SIG-M5 treated with dmso at 0.1 percent for 504 hours (cell line): Measurements from ENCODE around the gene SMYD3.

Source experiments
- DNase-seq: peaks from one replicate; lab custom pipeline; 2025; ENCODE audit not compliant: unreplicated experiment; lab: John Stamatoyannopoulos, UW

Gene SMYD3

DNA sequence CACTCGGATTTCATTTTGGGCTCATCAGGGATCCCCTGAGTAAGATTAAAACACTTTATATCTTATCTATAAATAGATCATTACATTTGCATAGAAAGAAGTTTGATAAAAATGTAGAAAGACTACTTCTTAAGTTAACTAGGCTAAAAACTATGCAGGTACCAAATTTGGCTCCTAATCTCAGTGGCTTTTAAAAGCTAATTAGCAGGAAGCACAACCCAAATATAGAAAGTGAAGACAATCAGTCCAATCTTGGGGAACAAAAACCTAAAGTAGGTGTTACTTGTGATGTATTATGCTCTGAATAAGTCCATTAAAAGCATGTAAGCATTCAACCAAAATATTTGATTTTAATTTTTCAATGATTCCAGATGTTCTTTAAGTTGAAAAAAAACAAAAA is 35.4 kb downstream of the SMYD3 start:
- DNase-seq: no peak

DNA sequence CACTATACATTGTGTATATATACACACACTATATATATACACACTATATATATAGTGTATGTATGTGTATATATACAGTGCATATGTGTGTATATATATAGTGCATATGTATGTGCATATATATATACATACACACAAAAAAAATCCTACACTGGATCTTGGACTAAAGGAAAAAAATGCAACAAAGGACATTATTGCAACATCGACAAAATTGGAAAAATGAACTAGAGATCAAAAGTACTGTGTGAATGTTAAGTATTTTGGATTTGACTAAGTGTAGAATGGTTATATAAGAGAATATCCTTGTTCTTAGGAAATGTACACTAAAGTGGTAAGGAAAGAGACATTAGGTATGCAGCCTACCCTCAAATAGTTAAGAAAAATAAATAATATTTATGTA is 36.5 kb downstream of the SMYD3 start:
- no peak for DNase-seq

DNA sequence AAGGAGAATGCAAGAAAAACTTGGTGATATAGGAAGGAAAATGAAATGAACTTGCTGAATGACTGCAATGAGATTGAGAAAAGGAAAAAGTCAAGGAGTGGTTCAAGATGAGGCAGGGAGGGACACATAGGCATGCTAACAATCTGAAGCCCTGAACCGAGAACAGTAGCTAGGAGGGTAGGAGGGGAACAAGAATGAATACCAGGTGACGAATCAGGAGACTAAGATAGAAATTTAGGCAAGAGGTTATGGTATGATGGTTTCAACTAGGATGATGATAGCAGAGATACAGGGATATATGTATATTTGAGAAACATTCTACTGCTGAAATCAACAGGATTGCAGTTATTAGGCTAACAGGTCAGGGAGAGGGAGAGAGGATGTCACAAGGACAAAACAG is 44.1 kb downstream of the SMYD3 start:
- no peak for DNase-seq

DNA sequence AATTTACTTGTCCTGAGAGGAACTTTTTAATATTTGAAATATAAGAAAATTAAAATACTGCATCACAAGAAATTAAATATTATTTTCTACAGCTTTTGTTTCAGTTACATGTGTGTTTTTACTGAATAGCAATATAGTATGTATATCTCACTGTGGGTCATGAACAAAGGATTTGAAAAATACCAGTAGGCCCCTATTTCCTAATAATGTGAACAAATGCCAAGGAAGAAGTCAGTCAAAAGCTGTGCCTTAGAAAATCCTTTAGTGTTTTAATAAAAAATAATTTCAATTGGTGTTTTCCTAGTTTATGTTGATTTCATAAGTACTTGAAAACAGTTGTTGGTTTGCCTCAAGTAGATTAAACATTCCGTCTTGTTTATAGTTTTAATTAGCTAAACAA is 46.7 kb downstream of the SMYD3 start:
- no peak for DNase-seq

DNA sequence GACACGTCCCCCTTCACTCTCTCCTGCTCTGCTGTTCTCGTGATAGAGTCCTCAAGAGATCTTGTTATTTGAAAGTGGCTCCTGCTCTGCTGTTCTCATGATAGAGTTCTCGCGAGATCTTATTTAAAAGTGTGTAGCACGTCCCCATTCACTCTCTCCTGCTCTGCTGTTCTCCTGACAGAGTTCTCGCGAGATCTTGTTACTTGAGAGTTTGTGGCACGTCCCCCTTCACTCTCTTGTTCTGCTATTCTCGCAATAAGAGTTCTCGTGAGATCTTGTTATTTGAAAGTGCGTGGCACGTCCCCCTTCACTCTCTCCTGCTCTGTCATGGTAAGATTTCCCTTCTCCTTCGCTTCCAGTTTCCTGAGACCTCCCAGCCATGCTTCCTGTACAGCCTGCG is 47.9 kb downstream of the SMYD3 start:
- DNase-seq: no peak

DNA sequence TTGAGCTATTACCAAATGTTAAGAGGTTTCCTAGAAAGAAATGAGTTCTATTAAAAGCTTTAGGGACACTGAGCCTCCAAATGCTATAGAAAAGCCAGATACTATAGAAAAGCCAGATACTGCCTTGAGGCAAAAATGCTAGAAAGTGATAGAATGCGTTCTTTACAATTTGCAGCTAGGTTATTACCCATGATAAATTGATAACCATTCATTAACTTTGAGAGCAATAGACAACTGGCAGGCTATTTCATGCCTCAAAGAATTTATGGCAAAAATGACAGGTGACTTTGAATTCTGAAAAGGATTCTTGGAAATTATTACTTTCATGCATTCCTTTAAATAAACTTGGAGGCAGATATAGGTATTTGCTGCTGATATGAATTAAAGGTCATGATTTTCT is 51.6 kb downstream of the SMYD3 start:
- no peak for DNase-seq

DNA sequence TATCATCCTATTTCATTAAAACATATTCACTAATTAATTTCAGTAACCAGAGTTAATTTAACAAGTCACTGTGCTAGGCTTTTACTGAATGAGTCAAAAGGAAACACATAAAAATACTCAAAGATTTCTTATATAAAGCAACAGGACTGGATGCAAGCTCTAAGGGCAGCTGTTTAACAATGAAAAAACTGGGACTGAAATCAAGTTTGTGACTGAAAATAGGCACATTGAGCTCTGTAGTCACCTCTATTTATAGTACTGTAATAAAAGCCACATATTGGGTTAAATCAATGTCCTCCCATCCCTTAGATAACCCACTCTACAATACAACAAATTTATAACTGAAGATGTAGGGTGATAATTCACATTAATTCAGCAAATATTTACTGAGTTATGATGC is 52.4 kb downstream of the SMYD3 start:
- DNase-seq: no peak

DNA sequence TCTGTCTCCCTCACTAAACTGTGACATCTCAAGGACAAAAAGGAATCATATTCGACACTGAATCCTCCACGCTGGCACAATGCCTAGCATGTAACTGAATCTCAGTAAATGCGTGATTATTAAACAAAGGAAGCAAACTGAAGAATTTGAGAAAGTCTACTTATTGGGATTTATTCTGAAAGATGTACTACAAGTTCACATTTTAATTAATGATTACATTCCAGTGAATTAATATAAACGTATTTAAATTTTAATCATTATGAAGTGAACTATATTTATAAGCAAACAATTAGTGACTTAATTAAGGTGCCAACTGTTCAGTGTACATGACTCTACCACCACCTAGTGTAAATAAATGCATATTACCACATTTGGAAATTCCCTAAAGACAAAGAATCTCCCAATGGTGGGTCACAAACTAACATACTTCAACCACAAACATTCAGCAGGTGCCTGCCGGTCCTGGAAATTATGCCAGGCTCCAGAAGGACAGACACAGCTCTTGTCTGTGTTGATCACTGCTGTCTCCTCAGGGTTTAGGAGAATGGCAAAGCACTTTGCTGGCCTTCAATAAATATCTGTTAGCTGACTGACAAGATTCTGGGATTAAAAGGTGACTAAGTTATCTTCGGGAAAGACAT is 56.3 kb downstream of the SMYD3 start:
- DNase-seq: peak; percentile 63

DNA sequence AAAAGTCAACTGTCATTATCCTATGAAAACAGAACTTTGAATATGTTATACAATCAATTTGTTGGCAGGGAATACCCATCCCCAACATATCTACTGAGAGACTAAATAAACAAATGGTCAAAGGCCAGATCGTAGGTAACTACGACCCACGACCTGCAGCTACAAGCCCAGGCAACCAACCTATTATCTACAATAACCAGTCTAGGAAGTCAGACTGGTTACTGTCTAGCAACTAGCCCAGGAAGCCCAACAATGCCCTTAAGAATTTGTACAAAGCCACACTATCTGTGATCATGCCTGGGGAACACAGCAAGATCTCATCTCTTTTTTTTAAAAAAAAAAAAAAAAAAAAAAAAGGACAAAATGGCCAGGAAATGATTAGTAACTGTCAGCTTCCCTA is 58.7 kb downstream of the SMYD3 start:
- DNase-seq: no peak

DNA sequence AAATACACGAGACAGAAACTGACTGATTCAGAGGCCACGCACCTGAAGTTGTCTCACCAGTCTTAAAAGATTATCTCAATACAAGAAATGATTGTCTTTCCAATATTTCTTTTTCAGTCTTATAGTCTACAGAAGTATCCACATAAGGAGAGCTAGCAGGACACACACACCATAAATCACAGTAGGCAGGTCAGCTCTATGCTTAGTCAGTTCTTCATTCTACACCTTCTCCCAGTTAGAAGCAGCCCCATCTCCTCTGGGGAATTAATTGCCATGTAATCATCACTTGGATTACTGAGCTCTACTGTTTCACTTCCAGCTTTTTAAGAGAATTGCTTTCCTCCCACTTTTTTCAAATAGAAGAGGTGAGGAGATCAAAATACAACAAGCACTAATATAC is 59.6 kb downstream of the SMYD3 start:
- DNase-seq: no peak

DNA sequence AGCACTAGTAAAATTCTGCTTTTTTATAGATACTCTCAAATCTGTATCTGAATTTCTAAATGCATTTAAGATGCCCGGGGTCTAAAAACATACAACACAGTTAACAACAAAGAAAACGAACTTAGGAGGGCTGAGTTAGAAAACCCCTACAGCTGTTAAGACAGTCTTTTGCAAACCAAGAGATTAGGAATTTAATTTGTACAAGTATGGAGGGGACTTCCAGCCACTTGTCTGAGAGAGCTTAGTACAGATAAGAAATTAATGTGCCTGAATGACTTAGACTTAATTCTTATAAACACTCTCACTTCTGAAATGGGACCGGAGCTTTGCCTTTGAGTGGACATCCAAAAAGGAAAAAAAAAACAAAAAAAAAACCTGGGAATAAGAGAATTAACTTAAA is 61.6 kb downstream of the SMYD3 start:
- no peak for DNase-seq

DNA sequence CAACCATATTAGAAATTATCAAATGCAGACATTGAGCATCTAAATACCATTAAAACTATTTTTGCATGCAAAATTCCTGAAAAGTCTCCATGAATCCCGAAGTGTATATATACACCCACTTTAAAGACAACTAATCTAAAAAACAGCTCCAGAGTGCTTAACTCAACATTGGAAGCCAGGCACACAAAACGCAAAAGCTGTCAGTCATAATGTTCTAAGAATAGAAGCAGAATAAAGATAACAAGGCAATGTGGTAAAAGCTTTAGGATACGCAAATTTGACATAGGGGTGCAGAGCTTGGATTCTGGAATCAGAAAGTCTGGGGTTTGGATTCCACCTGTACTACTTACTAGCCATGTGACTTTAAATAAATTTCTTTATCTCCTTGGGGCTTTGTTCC is 62.5 kb downstream of the SMYD3 start:
- DNase-seq: no peak

DNA sequence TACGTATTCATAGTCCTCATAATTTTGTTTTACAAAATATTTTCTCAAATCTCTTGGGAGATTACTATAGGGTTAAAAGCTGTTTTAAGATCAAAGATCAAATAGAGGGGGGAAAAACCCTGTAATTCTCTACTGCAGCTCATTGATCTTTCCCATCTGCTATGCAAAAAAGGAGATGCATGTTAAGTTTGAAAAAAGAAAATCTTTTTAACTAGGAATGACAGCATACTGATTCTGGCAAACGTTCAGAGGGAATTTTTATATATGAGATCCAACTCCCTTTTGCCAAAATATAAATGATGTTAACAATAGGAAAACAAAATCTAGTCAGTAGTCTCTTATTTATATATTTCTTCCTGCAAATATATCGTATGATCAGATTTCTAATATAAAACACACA is 69.1 kb downstream of the SMYD3 start:
- no peak for DNase-seq

DNA sequence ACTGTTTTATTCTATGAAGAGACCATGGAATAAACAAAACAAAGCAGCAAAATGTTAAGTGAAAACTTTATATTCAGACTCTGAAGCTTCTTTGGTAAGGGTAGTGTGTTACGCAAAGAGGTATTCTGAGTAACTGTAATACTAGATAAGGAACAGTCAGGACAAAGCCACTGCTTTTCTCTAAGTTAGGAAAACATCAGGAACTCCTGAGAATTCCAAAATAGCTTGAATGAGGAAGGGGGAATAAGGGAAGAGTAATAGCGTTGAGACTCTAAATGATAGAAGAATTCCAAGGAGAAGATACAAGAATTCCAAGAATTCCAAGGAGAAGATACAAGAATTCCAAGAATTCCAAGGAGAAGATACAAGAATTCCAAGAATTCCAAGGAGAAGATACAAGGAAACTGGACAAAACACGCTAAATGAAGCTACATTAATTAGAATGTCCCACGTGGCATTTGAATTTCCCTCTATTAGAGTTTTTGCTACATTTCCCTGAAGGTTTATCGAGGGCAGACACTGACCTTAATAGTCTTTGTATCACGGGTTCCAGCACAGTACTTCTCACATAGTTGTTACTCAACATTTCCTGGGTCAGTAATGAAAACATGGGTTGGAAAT is 71.5 kb downstream of the SMYD3 start:
- no peak for DNase-seq

DNA sequence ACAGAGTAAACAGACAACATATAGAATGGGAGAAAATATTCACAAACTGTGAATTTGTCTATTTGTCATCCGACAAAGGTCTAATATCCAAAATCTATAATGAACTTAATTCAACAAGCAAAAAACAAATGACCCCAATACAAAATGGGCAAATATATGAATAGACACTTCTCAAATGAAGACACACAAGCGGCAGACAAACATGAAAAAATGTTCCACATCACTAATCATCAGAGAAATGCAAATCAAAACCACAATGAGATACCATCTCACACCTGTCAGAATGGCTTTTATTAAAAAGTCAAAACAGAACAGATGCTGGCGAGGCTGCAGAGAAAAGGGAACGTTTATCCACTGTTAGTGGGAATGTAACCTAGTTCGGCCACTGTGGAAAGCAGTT is 72.7 kb downstream of the SMYD3 start:
- DNase-seq: no peak

DNA sequence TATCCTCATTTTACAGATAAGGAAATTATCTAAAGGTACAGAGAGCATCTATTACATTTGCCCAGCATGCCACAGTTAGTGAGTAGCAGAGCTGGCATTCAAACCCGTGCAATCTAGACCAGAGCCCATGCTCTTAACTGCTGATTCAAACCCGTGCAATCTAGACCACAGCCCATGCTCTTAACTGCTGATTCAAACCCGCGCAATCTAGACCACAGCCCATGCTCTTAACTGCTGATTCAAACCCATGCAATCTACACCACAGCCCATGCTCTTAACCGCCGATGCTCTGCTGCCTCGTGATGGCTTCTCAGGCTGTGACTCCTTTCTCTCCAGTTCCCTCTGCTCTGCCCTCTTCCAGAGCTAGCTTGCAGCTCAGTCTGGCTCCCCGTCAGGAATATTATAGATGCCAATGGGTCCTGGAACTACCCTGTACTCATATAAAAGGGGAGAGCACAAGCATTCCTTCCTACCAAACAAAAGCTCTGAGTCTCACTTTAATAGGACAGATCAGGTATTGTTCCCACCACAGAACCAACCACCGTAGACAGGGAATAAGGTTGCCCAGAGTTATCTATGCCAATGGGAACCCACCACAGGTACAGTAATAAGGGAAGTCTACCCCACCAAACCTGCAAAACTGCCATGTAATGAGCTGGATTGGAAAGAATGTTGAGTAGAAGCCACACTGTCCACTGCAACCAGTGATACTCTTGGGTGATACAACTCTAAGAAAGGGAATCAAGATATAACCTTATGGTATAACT is 78.4 kb downstream of the SMYD3 start:
- DNase-seq: peak; percentile 89

DNA sequence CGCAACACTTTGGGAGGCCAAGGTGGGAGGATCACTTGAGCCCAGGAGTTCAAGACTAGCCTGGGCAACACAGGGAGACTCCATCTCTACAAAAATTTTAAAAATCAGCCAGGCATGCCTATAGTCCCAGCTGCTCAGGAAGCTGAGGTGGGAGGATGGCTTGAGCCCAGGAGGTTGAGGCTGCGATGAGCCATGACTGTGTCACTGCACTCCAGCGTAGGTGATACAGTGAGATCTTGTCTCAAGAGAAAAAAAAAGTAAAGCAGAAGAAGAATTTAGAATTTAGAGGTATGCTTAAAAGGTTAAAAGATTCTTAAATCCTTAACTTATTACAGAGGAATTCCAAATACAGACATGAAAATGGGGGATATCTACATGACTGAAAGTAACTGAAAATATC is 79.5 kb downstream of the SMYD3 start:
- no peak for DNase-seq

DNA sequence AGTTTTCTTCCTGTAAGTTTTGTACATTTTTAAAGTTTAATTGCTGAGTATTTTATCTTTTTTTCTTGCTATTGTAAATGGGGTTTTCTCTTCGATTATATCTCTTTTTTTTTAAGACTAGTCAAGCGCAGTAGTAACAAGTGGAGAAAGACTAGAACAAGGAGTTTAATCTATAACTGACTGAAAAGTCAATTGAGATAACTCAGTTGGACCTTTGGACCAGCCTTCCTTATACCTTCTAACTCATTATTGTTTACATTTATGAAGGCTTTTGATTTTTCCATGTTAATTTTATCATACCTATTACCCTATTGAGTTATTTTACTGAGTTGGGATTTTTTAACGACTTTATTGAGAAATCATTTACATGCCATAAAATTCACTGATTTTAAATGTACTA is 81.2 kb downstream of the SMYD3 start:
- no peak for DNase-seq

DNA sequence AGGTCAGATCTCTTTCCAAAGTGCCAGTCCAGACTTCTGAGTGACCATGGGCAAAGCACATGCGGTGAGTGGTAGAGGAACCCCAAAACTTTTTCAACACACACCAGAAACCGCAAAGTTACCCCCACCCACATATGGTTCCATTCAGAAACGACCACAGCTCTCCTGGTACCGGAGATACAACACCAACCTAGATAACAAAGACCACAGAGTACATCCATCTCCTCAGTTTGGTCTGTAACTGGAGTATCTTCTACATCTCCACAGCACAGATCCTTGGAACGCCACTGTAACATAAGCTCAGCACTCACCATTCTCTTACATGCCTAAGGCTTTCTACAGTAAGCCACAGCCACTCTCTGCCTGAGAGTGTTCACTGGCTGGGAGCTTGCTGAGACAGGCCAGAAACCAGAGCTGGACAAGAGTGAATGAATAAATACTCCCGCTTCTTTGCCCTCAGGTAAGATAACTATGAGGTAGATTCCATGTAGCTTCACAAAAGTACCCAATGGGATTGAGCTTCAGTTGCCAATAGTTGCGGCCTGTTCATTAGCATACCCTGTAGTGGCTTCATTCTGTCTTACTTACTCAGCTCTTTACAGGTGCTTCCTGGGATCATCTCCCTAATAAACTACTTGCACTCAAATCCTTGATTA is 81.8 kb downstream of the SMYD3 start:
- no peak for DNase-seq

DNA sequence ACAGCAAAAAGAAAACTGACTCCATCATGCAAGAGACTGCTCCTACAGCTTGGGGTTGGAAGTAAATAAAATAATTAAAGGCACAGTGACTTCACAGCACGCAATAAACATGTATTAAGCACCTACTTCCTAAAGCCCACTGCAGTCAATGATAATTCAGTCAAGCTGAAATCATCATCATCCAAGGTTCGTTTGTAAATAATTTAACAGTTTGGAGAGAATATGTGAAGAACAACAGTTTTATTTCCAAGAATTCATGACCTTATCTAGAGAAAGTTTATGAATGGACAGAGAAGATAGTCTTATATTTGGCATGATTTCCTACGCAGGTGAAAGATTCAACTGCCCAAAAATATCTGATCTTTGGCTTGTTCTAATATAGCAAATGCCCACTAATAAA is 86.8 kb downstream of the SMYD3 start:
- DNase-seq: no peak

DNA sequence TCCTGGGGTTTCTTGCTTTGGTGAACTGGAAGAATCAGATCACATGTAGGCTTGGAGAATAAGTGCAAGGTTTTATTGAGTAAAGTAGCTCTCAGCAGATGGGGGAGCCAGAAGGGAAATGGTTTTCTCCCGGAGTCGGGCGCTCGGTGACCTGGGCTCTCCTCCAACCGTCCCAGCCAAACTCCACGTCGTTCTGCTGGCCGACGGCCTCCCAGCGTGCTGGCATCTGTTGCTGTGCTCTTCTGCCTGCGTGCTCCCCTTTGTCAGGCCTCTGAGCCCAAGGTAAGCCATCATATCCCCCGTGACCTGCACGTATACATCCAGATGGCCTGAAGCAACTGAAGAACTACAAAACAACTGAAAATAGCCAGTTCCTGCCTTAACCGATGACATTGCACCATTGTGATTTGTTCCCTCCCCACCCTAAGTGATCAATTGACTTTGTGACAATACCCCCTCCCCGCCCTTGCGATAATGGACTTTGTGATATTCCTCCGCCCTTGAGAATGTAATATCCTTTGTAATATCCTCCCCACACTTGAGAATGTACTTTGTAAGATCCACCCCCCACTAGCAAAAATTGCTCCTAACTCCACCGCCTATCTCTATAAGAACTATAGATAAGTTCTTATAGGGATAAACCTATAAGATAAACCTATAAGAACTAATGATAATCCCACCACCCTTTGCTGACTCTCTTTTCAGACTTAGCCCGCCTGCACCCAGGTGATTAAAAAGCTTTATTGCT is 88.3 kb downstream of the SMYD3 start:
- no peak for DNase-seq
